HG03060 (cell line): ENCODE results near the gene DCST2.

Experiments used
- ATAC-seq: cut with Tn5 transposase; IDR thresholded peaks from one replicate; pipeline ENCODE4 v1.9.1; 2021; ENCODE audit warnings: low read depth, moderate number of reproducible peaks; ENCODE audit not compliant: unreplicated experiment

The DCST2 gene

DNA sequence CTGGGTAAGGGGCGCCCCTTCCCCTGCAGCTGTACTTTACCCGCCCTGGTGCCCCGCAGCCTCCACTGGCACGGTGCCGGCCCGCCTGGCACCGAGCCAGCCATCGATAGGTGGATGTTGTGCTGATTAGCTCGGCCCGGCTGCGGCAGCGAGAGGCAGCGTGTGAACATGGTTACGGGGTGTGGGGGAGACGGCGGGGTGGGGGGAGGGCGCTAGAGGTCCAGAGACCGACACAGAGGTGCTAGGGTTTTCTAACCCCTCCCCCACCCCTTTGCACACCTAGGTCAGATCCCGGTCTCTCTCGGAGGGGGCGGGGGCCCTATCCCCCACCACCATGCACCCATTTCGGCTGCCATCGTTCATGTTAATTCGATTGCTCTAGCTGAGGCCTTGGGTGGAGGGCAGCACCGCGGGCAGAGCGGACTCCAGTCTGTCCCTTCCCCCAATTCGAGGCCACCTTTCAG is 36.6 kb upstream of the DCST2 start:
- no peak for ATAC-seq

- ATAC-seq: no peak
Observed at GRCh38 chr1:155069551-155070157, 36.1 kb upstream of the DCST2 start.

GRCh38 chr1:155068599-155068998 is 35.0 kb upstream of the DCST2 start:
- ATAC-seq: no peak

GRCh38 chr1:155066777-155067176 is 33.2 kb upstream of the DCST2 start:
- ATAC-seq: no peak

DNA sequence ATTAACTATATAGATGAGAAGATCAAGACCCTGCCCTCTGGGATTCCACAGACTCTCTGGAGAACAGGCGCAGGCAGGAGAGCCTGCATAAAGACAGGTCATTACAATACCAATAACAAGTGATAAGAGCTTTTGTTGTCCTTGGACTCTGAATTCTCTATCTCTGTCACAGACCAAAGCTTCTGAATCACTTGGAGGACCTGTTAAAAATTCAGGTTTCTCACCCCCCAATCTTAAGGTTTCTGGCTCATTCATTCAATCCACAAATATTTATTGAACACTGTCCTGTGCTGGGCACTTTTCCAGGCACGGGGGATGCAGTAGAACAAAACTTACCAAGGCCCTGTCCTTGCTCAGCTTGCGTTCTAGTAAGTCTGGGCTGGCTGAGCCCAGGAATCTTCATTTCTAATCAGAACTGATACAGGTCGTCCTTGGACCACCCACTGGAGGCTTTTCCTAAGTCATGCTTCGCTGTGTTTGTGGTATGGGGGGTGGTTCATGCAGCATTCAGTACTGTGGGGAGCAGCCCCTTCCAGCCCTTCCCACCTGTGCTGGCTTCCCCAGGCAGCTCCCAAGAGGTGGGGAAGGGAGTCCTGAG is 31.4 kb upstream of the DCST2 start:
- ATAC-seq: no peak

DNA sequence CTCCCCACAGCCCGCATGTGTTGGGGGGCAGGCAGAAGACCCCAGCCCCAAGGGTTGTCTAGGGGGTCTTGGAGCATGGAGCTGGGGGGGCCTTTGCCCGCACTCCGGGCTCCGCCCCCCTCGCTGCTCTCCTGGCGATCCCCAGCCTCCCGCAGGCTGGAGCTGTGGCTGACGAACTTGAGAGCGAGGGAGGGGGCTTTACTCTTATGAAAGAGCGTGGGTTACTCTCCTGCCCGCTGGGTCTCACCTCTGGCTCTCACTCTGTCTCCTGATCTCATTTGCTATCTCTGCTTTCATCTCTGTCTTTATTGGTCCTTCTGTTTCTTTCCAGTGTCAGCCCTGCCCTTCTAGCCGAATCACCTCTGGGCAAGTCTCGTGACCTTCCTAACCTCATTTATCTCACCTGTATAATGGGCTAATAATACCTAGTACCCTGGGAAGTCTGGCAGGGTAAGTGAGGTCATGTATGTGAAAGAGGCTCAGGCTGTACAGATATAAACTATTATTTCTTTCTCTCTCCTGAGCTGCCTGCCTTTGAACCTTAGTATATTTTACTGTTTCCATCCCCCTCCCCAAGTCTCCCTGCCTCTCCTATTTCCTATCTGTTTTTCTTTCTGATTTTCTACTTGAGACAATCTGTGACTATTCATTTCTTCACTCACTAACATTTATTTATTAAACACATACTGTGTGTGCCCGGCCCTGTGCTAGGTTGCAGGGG is 30.7 kb upstream of the DCST2 start:
- ATAC-seq: no peak

- no peak for ATAC-seq
Observed at GRCh38 chr1:155063550-155064110, 30.0 kb upstream of the DCST2 start, which contains the start of gene EFNA4. EFNA4 (plus strand) TSS chr1:155063740; CDS start chr1:155063824, 84 bp downstream.

DNA sequence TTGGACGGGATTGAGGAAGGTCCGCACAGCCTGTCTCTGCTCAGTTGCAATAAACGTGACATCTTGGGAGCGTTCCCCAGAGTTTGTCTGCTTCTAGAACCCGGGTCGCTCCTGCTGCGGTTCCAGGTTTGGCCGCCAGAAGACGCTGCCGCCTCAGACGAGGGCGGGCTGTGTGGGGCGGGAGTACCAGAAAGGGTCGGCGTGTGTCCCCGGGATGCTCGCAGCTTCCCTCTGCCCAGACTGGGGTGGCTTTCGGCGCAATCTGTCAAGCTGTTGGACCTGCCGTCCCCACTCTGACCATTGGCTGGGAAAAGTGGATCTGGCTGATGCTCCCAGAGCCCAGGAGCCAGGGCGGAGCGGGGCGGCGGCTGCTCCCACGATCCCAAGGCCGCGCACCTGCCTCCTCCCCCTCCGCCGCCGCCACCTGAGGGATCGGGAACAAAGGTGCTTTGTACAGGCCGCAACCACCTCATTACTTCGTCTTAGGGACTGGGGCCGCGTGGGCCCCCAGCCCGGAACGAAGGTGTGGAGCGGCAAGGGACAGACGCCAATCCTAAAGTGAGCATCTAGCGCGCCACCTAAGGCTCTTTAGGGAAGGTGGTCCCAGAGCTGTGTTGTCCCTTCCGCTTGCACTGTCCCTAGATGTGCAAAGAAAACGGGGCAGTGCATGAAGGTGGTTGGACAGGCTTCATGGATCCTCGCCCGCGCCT is 29.3 kb upstream of the DCST2 start:
- ATAC-seq: no peak

GRCh38 chr1:155062151-155062686 is 28.6 kb upstream of the DCST2 start:
- ATAC-seq: no peak

DNA sequence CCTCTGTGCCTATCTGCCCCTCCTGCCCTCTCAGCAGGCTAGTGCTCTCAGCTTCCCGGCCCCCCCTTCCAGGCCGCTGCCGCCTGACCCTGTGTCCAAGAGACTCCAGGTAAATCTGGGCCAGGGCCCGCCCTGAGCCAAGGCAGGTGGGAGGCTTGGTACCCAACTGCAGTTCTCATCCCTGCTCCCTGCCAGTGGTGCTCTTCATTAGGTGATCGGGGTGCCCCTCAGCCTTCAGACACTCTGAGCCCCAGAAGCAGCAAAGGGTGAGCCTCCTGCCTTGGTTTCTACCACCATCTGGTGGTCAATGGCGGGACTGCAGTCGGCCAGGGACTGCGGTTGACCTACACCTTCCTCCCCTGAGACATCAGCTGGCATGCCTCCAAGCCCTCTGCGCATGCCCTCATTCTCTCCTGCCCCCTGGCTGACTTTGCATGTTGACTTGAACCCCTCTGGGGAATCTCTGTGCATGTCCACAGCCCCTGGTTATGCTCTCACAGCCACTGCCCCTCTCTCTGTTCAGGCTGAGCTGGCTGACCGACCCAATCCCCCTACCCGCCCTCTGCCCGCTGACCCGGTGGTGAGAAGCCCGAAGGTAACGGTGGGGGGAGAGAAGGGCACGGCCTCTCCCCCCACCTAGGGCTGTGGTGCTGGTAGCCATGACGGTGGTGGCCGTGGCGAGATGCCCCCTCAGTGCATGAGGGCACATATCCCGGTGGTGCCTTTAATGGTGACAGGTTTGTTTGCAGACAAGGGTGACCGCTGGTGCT is 28.0 kb upstream of the DCST2 start:
- no peak for ATAC-seq

GRCh38 chr1:155060736-155061135 is 27.2 kb upstream of the DCST2 start:
- ATAC-seq: no peak

- no peak for ATAC-seq
Observed at GRCh38 chr1:155057788-155058211, 24.2 kb upstream of the DCST2 start.

GRCh38 chr1:155057104-155057503 is 23.5 kb upstream of the DCST2 start:
- no peak for ATAC-seq

DNA sequence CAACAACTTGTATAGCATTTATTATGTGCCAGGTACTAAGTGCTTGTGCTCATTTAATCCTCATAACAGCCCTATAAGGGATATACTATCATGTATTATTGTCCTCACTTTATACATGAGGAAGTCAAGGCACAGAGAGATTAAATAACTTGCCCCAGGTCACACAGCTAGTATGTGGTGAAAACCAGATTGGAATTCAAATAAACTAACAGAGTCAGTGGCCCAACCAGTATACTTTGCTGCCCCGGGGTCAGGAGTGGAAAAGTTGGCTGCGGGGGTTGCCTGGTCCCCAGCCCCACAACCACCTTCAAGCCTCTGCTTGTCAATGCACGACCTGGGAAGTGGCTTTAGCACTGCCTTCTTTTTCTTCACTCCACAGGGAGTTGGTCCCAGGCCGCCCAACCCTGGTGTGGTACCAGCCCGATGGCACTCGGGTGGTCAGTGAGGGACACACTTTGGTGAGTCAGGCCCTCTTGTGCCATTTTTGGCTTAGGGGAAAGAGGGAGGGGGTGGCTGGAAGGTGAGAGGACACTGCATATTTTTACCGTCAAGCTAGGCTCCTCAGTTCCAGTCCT is 20.0 kb upstream of the DCST2 start:
- ATAC-seq: no peak

DNA sequence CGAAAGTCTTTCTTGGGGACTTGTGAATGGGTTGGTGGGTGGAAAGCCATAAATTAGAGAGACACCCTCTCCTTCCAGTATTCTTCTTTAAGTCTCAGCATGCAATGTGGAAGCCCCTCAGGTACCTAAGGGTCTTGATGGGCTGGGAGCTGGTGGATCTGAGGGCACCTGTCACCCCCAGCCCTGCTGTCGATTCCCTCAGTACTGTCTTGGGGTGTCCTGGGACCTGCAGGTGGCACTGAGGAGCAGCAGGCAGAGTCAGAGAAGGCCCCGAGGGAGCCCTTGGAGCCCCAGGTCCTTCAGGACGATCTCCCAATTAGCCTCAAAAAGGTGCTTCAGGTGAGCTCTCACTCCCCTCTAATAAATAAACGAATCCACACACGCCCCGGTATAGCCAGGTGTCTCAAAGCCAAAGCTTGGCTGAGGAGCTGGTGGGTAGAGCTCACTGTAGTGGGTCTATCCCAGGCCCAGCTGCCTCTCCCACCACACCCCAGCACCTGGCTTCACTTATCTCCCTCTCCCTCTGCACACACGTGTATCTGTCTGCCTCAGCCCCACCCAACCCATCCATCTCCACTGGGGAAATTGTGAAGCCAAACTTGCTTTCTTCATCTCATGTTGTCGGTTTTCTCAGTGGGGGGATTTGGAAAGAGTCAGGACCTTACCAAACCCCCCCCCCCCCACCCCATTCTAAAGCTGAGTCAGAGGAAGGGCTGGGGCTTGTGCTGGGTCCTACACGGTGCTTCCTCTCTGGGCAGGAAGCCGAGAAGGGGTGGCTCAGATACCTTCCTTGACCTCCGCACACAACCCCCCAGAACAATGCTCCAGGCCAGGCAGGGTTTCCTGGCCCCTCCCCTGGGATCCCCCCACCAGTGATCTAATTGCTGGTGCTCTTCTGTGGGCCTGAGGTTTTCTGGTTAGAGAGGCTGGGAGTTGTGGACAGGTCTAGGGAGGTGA is 19.1 kb upstream of the DCST2 start:
- ATAC-seq: no peak

- ATAC-seq: no peak
Observed at GRCh38 chr1:155051777-155052398, 18.3 kb upstream of the DCST2 start.

DNA sequence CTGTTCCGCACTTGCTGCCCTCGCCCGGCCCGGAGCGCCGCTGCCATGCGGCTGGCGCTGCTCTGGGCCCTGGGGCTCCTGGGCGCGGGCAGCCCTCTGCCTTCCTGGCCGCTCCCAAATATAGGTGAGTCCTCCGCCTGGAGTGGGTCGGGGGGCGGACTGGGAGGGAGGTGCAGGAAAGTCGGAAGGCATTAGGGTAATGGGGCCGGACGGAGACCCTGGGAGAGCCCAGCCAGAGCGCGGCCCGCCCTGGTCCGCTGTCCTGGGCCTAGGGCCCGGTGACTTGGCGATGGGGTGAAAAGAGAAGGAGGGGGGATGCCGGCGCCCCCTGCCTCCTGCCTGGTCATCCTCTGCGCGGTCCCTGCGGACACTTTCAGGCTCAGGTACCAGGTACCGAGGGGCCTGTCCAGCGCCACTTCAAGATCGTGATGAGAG is 17.8 kb upstream of the DCST2 start:
- no peak for ATAC-seq
